ENCODE results near the gene NAPSA. TPM values are rescaled to one million over a fixed set of nuclear protein-coding genes. Genes with fewer than 3 reads are reported as not detected.

NAPSA gene
- total and polyA plus RNA-seq, 9 of the 15 experiments (the other 6 are each of a cell fraction or from before 2014, with no cell fraction given), result 0.25 to 1.9 (median 0.69) TPM

DNA sequence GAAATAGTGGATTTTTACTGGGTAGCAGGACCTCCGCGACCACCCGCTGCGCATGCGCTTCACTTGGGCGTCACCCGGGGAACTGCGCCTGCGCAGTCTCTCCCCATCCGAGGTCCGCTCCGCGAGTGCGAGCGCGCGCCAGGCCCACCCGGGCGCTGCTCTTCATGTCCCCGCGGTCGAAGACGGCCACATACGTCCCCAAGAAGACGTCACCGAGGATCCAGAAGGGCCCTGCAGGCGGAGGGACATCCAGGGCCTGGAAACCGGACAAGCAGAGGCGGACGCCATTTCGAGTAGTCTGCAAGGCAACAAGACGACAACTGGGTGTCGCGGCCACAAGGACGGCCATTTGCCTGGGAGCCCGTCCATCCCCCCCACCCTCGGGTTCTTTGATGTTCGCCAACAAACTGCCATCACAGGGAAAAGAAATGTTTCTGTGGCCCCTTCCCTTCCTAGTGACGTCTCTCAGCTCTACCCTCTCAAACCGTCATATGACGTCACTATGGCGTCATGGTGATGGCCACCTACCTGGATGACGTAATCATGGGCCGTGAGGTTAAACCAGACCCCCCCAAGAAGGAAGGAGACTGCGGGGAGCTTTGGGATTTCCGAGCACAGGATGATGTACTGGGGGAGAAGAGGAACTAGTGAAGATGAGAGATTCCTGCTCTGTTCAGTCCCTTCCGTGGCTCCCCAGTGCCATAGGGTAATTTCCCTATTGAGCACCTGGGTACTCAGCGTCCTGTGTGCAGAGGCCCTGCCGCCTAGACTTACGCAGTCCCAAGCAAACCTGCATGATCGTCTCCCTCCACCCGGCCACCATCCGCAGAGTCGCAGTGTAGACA is 6.7 kb downstream of the NAPSA start (continued):
- TF ChIP-seq CHD7 (IDR thresholded peaks at IDR 0.05; ENCODE audit: low read depth, low read length) (no peak), ZBTB17 (CRISPR knock-in tag; IDR thresholded peaks at IDR 0.05) (peak; percentile 37; the same call in 1 of the 2 replicates), ZNF133 (CRISPR knock-in tag; IDR thresholded peaks at IDR 0.05) (no peak), SIRT6 (IDR thresholded peaks at IDR 0.05; ENCODE audit: low read depth, low read length) (no peak), KAT7 (CRISPR knock-in tag; IDR thresholded peaks at IDR 0.05; ENCODE audit: borderline replicate concordance) (peak; percentile 96; the same call in 1 of the 2 replicates)
- TF ChIP-seq, protein P1, sequence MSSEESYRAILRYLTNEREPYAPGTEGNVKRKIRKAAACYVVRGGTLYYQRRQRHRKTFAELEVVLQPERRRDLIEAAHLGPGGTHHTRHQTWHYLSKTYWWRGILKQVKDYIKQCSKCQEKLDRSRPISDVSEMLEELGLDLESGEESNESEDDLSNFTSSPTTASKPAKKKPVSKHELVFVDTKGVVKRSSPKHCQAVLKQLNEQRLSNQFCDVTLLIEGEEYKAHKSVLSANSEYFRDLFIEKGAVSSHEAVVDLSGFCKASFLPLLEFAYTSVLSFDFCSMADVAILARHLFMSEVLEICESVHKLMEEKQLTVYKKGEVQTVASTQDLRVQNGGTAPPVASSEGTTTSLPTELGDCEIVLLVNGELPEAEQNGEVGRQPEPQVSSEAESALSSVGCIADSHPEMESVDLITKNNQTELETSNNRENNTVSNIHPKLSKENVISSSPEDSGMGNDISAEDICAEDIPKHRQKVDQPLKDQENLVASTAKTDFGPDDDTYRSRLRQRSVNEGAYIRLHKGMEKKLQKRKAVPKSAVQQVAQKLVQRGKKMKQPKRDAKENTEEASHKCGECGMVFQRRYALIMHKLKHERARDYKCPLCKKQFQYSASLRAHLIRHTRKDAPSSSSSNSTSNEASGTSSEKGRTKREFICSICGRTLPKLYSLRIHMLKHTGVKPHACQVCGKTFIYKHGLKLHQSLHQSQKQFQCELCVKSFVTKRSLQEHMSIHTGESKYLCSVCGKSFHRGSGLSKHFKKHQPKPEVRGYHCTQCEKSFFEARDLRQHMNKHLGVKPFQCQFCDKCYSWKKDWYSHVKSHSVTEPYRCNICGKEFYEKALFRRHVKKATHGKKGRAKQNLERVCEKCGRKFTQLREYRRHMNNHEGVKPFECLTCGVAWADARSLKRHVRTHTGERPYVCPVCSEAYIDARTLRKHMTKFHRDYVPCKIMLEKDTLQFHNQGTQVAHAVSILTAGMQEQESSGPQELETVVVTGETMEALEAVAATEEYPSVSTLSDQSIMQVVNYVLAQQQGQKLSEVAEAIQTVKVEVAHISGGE (CRISPR knock-in tag; IDR thresholded peaks at IDR 0.05), result 0 out of 6 replicates have a peak, but pooled peaks of 1 of the 3 experiments have one; percentile 27

Measured in K562 (cell line).